Stimulated activated CD8-positive, alpha-beta memory T cell treated with anti-CD3 and anti-CD28 coated beads, Interleukin-4, amount 100 ng/mL, for 1 hour (primary cell): ENCODE measurements around the gene ATP6V0A1.
A peak's percentile ranks its signal among the peaks of the same experiment; 100 is the strongest.

Experiments
- DNase-seq, 2 donors: peaks; one replicate each; pipeline ENCODE4 v3.0.0-alpha.2; 2020; ENCODE audit warnings: low read depth in 2 of 2, low spot score in 1 of 2

Gene ATP6V0A1

DNA sequence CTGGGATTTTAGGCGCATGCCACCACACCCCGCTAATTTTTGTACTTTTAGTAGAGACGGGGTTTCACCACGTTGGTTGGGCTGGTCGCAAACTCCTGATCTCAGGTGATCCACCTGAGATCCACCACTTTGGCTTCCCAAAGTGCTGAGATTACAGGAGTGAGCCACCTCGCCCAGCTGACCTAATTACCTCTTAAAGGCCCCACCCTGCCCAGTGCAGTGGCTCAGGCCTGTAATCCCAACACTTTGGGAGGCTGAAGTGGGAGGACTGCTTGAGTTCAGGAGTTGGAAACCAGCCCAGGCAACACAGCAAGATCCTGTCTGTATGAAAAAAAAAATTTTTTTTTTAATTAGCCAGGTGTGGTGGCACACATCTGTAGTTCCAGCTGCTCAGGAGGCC lies 100.4 kb downstream of the ATP6V0A1 start:
- DNase-seq, result no peak

GRCh38 chr17:42560246-42560645 lies 101.6 kb downstream of the ATP6V0A1 start:
- DNase-seq, result no peak

DNA sequence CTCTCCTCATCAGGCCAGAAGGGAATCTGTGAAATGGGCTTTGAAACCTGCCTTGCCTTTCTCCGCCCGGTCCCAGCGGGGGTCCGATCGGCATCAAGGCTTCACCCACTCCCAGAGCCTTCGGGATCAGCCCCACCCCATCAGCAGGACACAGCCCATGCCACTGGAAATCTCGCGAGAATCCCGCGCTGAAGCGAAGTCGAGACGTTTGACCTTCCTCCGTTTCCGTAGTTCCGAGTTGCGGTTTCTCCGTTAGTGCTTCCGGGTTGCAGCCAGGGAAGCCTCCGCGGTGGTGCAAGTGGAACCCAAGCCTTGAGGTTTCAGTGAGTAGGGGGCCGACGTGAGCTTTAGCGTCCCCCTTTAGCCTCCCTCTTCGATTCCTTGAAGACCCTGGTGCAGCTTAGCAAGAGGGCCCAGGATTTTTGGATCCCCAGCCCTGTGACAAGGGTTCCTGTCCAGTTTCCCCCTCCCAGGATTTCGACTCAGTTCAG lies 103.3 kb downstream of the ATP6V0A1 start, which contains the start of gene COASY:
Gene COASY, plus strand, starts transcription at position 252 of the 491 bp plus-strand sequence. CDS start 475 bp downstream, outside the sequence.
- DNase-seq, result peak; percentile 68 to 82

DNA sequence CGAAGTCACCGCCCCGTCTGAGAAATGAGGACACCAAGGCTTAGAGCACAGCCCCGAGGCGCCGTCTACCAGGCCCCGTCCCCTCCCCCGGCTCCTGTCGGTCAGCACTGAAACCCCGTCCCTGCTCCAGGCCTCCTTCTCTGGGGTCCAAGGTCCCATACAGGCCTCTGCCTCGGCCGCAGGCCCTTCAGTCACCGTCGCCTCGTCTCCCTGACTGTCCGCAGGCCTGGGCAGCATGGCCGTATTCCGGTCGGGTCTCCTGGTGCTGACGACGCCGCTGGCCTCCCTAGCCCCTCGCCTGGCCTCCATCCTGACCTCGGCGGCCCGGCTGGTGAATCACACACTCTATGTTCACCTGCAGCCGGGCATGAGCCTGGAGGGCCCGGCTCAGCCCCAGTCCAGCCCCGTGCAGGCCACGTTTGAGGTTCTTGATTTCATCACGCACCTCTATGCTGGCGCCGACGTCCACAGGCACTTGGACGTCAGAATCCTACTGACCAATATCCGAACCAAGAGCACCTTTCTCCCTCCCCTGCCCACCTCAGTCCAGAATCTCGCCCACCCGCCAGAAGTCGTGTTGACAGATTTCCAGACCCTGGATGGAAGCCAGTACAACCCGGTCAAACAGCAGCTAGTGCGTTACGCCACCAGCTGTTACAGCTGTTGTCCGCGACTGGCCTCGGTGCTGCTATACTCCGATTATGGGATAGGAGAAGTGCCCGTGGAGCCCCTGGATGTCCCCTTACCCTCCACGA lies 103.9 kb downstream of the ATP6V0A1 start:
- DNase-seq, result no peak

GRCh38 chr17:42563143-42563509 lies 104.4 kb downstream of the ATP6V0A1 start:
- DNase-seq, result no peak

DNA sequence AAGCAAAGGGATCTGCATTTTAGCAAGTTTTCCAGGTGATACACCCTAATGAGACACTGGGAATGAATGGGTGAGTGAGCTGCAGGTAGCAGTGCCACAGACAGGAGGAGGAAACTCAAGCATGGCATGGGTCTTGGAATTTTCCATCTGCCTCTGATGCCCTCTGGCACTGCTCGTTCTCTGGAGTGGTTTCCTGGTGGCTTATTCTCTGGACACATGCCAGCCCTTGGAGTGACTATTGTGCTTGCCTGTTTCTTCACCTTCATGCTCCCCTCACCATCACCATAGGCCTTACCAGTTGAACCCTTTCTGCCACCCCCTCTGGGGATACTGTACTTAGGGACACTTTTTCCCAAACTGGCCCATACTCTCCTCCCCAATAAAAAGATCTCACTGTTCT lies 104.9 kb downstream of the ATP6V0A1 start:
- no peak for DNase-seq

DNA sequence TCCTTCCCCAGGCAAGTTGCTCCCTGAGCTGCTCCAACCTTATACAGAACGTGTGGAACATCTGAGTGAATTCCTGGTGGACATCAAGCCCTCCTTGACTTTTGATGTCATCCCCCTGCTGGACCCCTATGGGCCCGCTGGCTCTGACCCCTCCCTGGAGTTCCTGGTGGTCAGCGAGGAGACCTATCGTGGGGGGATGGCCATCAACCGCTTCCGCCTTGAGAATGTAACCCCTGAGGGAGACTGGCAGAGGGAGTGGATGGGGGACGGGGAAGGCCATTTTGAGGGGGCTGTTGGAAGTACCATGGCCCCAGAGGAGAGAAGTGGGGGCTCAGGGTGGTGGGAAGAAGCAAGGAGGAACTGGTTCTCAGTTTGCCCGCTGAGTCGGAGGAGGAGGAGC lies 105.3 kb downstream of the ATP6V0A1 start:
- no peak for DNase-seq

DNA sequence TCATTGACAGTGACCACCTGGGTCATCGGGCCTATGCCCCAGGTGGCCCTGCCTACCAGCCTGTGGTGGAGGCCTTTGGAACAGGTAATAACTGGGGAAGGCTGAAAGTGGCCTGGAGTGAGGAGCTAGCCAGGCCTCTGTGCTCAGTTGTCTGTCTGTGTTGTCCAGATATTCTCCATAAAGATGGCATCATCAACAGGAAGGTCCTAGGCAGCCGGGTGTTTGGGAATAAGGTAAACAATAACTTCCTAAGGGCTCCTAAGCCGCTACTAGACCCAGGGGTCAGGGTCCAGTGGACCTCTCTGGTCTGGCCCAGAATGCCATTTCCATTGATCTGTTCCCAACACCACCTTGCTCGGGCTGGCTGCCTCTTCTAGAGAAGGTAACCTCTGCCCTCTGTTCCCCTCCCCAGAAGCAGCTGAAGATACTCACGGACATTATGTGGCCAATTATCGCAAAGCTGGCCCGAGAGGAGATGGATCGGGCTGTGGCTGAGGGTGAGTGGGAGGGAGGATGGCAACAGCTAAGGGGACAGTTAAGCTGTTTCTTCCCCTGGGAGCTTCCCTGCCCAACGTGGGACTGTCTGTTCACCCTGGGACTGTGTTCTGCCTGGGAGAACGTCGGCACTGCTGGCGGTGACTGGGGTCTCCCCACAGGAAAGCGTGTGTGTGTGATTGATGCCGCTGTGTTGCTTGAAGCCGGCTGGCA lies 106.3 kb downstream of the ATP6V0A1 start:
- no peak for DNase-seq

GRCh38 chr17:42565523-42566214 lies 107.0 kb downstream of the ATP6V0A1 start:
- no peak for DNase-seq

- DNase-seq, result no peak
Measured at GRCh38 chr17:42566215-42566882, 107.7 kb downstream of the ATP6V0A1 start.

DNA sequence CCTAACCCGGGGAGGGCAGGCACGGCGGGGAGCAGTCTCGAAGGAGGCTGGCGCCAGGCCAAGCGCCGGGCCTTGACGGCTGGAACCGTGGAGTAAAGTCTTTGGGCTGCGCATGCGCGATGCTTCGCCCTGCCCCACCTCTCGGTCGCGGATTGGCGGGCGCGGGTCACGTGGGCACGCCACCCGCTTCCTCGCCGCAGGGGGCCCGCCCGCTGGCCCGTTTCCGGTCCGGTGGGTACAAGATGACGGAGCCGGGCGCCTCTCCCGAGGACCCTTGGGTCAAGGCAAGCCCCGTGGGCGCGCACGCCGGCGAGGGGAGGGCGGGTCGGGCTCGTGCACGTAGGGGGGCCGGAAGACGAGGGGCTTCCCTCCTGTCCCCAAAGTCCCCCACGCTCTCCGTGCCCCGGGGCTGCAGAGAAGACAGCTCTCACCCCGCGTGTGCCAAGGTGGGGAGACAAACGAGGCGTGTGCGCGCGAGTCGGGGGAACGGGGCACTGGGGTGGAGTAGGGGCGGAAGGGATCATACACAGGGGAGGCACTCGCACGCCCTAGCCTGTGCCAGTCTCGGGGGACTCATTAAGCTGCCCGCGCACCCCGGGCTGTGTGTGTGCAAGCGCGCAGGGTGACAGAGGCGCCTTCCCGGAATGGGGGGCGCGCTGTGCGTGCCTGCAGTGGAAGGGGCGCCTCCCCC lies 108.3 kb downstream of the ATP6V0A1 start, which contains the start of gene MLX:
Gene MLX, plus strand, starts transcription at position 218 of the 691 bp plus-strand sequence. Its CDS starts 25 bp downstream, at position 243.
- peak; percentile 78 to 84 for DNase-seq

GRCh38 chr17:42568341-42569111 lies 109.8 kb downstream of the ATP6V0A1 start:
- DNase-seq, result no peak

DNA sequence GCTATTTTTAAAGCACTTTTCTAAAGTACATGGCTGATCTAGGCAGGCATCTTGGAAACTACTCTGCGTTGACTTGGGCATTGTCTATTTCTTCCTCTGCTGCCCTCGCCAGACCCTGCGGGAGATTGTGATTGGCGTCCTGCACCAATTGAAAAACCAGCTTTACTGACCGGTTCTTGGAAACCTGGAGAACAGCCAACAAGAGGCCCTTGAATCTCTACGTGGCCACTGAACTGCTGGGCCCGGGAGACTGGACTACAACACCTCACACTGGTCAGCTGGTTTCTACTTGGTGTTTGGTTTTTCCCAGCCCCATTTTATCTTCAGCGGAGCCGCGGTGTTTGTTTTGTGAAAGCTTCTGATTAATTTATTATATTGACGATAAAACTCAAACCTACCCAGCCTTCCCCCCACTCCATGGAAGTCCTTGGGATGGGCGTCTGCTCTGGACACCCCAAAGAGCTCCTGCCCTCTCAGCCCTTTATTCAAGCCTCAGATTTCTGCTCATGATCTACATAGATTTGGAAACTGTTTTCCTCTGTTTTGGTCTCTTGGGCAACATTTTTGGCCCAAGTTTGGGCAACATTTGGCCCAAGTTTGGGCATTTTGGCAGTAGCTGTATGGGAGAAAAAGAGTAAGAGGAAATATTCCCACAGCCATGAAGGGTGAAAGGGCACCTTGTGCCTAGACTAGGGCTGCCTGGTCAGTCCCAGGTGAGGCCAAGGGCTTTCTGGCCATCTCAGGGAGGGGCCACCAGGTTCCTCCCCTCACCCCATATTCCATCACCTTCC lies 113.0 kb downstream of the ATP6V0A1 start:
- no peak for DNase-seq
